Fibroblast of lung (primary cell): ENCODE results near the gene LHCGR. TPM values are rescaled to one million over a fixed set of nuclear protein-coding genes. Genes with fewer than 3 reads are reported as not detected.

ENCODE experiments used
- DNase-seq, 2 donors: peaks; one replicate each; pipeline versions ENCODE4 v3.0.0 to v3.0.0-alpha.2; 2010; ENCODE audit warnings: low read depth in 2 of 2
- H2AFZ ChIP-seq: 2 replicates; pipeline ENCODE4 v1.5.1; 2012; ENCODE audit warnings: low read length, control low read depth, inconsistent platforms
- H3K27ac ChIP-seq: 2 replicates; pipeline ENCODE4 v1.5.1; 2011; ENCODE audit warnings: low read length, control low read depth; ENCODE audit not compliant: insufficient read depth
- H3K27me3 ChIP-seq: 2 replicates; pipeline ENCODE4 v1.5.1; 2011; ENCODE audit warnings: mild to moderate bottlenecking, low read length; ENCODE audit not compliant: control insufficient read depth, insufficient read depth
- H3K36me3 ChIP-seq: 2 replicates; pipeline ENCODE4 v1.5.1; 2011; ENCODE audit warnings: low read length; ENCODE audit not compliant: control insufficient read depth, insufficient read depth
- H3K4me1 ChIP-seq: 2 replicates; pipeline ENCODE4 v1.5.1; 2011; ENCODE audit warnings: low read length; ENCODE audit not compliant: control insufficient read depth, insufficient read depth; ENCODE audit errors: extremely low read depth
- H3K4me2 ChIP-seq: 2 replicates; pipeline ENCODE4 v1.5.1; 2011; ENCODE audit warnings: low read length, control low read depth; ENCODE audit not compliant: insufficient read depth; ENCODE audit errors: extremely low read depth
- H3K4me3 ChIP-seq, 4 experiments: fragments of 200-600 bp in 1 of 4; sonication (generic) in 1 of 4; replicated peaks in 1 of 4; 2 replicates each; pipeline ENCODE4 v1.5.1; 2011 to 2016; ENCODE audit warnings: low read length in 4 of 4, low read depth in 3 of 4, mild to moderate bottlenecking in 3 of 4, control low read depth in 2 of 4, inconsistent platforms in 1 of 4, mixed read lengths in 1 of 4; ENCODE audit not compliant: insufficient read depth in 1 of 4; ENCODE audit errors: control extremely low read depth in 1 of 4
- H3K79me2 ChIP-seq: 2 replicates; pipeline ENCODE4 v1.5.1; 2012; ENCODE audit warnings: mild to moderate bottlenecking, low read length, inconsistent platforms; ENCODE audit not compliant: control insufficient read depth, insufficient read depth
- H3K9ac ChIP-seq: 2 replicates; pipeline ENCODE4 v1.5.1; 2011; ENCODE audit warnings: mild to moderate bottlenecking, low read length, control low read depth; ENCODE audit not compliant: insufficient read depth
- H3K9me3 ChIP-seq: 2 replicates; pipeline ENCODE4 v1.5.1; 2012; ENCODE audit warnings: low read depth, low read length; ENCODE audit not compliant: control insufficient read depth, insufficient read depth
- H4K20me1 ChIP-seq: 2 replicates; pipeline ENCODE4 v1.5.1; 2011; ENCODE audit warnings: low read length; ENCODE audit not compliant: control insufficient read depth, insufficient read depth; ENCODE audit errors: extremely low read depth
- EZH2 ChIP-seq: IDR thresholded peaks from 2 replicates; pipeline ENCODE4 v1.5.1; 2012; ENCODE audit warnings: low read length, control low read depth, mild to moderate bottlenecking; ENCODE audit errors: missing control alignments
- polyA plus RNA-seq, 2 donors: library from polyadenylated mRNA; depleted of rRNA in 1 of 2; stranded (reverse) in 1 of 2; unstranded in 1 of 2; fragments of >200 nt; gene quantifications; 2 replicates each; pipeline ENCODE4 v1.2.1, GENCODE V29; 2011 to 2012; ENCODE audit warnings: missing spikeins in 1 of 2
- total RNA-seq: library from RNA; depleted of rRNA; stranded (reverse); fragments of >200 nt; gene quantifications from 2 replicates; pipeline ENCODE4 v1.2.1, GENCODE V29; 2014
- TF ChIP-seq, protein P1 (sequence below), 2 donors: IDR thresholded peaks in 1 of 2; conservative IDR thresholded peaks in 1 of 2; 1 replicate in 1 of 2; 2 replicates in 1 of 2; pipeline ENCODE4 v1.5.1; 2011 to 2012; ENCODE audit warnings: low read length in 2 of 2, control low read depth in 1 of 2, inconsistent platforms in 1 of 2, low read depth in 1 of 2, mild to moderate bottlenecking in 1 of 2

LHCGR gene
- total and polyA plus RNA-seq, 2 donors (not counting 1 experiment from before 2014, with no cell fraction given), result 0.12 TPM; not detected in 1

DNA sequence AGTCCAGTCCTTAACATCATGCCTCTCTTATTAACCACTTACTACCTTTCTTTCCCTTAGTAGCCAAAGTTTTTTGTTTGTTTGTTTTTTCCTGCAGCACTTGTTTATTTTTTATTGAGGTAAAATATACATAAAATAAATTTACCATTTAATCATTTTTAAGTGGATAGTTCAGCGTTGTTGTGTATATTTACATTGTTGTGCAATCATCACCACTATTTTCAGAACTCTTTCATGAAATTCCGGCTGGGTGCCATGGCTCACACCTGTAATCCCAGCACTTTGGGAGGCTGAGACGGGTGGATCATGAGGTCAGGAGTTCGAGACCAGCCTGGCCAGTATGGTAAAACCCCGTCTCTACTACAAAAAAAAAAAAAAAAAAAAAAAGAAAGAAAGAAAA is 38.1 kb upstream of the LHCGR start:
- H3K9ac ChIP-seq, result no peak overlapping the region
- no peaks in the 10 kb centered on the region for H3K27me3 ChIP-seq
- H4K20me1 ChIP-seq, result no peaks in the 10 kb centered on the region
- no peak for DNase-seq
- H3K9me3 ChIP-seq, result no peaks in the 10 kb centered on the region
- no peaks in the 10 kb centered on the region for H3K79me2 ChIP-seq
- no peaks in the 10 kb centered on the region for H3K36me3 ChIP-seq
- H3K27ac ChIP-seq, result no peak overlapping the region
- no peak overlapping the region for H3K4me3 ChIP-seq
- H2AFZ ChIP-seq, result no peak overlapping the region
- H3K4me2 ChIP-seq, result no peak overlapping the region
- TF ChIP-seq, protein P1, sequence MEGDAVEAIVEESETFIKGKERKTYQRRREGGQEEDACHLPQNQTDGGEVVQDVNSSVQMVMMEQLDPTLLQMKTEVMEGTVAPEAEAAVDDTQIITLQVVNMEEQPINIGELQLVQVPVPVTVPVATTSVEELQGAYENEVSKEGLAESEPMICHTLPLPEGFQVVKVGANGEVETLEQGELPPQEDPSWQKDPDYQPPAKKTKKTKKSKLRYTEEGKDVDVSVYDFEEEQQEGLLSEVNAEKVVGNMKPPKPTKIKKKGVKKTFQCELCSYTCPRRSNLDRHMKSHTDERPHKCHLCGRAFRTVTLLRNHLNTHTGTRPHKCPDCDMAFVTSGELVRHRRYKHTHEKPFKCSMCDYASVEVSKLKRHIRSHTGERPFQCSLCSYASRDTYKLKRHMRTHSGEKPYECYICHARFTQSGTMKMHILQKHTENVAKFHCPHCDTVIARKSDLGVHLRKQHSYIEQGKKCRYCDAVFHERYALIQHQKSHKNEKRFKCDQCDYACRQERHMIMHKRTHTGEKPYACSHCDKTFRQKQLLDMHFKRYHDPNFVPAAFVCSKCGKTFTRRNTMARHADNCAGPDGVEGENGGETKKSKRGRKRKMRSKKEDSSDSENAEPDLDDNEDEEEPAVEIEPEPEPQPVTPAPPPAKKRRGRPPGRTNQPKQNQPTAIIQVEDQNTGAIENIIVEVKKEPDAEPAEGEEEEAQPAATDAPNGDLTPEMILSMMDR (conservative IDR thresholded peaks at IDR 0.05 in 1 of 2, IDR thresholded peaks at IDR 0.05 in 1 of 2; ENCODE audit: low read depth in 1 of 2, low read length in 2 of 2), result no peak
- no peak for TF ChIP-seq EZH2
- H3K4me1 ChIP-seq, result no peaks in the 10 kb centered on the region

DNA sequence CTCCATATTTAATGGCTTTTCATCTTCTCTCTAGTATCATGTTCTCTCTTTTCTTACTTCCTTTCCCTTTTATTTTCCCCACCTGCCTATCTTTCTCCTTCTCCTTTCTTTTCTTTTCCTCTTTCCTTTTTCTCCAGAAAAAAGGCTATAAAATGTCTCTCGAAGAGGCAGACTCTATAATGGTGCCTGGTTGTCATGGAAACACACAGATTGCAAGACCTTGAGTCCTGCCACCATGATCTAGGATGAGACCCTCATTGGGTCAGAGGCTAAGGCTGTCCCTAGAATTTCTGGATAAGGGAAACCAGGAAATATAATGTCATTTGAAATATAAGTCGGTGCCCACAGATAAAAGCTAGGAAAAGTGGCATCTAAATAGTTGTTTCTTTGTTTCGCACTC is 36.5 kb upstream of the LHCGR start:
- H4K20me1 ChIP-seq, result no peaks in the 10 kb centered on the region
- no peak for DNase-seq
- H3K4me2 ChIP-seq, result no peak overlapping the region
- no peaks in the 10 kb centered on the region for H3K27me3 ChIP-seq
- no peak overlapping the region for H3K4me3 ChIP-seq
- H2AFZ ChIP-seq, result no peak overlapping the region
- H3K27ac ChIP-seq, result no peak overlapping the region
- no peaks in the 10 kb centered on the region for H3K36me3 ChIP-seq
- no peaks in the 10 kb centered on the region for H3K4me1 ChIP-seq
- no peak for TF ChIP-seq EZH2
- TF ChIP-seq, protein P1 (conservative IDR thresholded peaks at IDR 0.05 in 1 of 2, IDR thresholded peaks at IDR 0.05 in 1 of 2; ENCODE audit: low read depth in 1 of 2, low read length in 2 of 2), result no peak
- no peak overlapping the region for H3K9ac ChIP-seq
- no peaks in the 10 kb centered on the region for H3K79me2 ChIP-seq
- no peaks in the 10 kb centered on the region for H3K9me3 ChIP-seq

DNA sequence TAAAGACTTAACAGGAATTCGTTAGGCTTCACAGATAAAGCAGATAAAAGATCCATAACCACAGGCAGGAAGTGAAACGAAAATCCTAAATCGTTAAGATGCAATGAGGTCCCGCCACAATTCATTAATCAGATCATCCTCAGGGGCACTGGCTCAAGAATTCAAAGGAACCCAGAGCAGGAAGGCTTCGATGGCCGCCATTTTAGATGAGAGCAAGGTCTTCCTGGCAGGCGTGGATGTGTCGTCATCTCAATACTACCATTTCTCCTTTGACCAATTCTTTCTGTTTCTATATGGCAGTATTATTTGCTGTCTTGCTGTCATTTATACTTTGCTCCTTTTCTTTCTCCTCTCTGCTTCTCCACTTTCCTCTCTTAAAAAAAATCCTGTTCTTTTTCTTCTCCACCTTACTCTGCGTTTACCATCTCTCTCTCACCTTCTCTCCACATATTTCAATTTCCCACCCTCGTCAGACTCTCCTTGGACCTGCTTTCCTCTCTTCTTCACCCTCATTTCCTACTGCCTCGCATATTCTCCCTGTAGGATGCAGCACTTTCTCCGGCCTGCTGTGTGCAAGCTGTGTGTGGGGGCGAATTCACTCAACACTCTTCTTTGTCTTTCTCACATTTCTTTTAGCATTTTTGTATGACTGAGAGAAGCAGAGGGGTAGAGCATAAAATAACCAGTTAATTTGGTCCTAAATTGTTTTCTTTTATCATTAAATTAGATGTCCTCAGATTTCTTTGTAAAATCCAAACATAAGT is 35.1 kb upstream of the LHCGR start:
- no peak for DNase-seq

More for the DNA sequence above, 35.1 kb upstream of the LHCGR start:
- Histone ChIP-seq H3K27ac (no peak overlapping the region), H3K9ac (no peak overlapping the region), H3K9me3 (no peaks in the 10 kb centered on the region), H3K4me1 (no peaks in the 10 kb centered on the region), H3K4me2 (no peak overlapping the region), H3K27me3 (no peaks in the 10 kb centered on the region), H2AFZ (no peak overlapping the region), H3K4me3 (no peak overlapping the region), H4K20me1 (no peaks in the 10 kb centered on the region), H3K79me2 (no peaks in the 10 kb centered on the region), H3K36me3 (no peaks in the 10 kb centered on the region)
- TF ChIP-seq, protein P1 (conservative IDR thresholded peaks at IDR 0.05 in 1 of 2, IDR thresholded peaks at IDR 0.05 in 1 of 2; ENCODE audit: low read depth in 1 of 2, low read length in 2 of 2), result no peak
- TF ChIP-seq EZH2, result no peak
